HCT116 (cell line): ENCODE data around the gene GNG12. TPM values are rescaled to one million over a fixed set of nuclear protein-coding genes. Genes with fewer than 3 reads are reported as not detected.

Source experiments
- ATAC-seq: fragments of 200-7000 bp; cut with Tn5 transposase; 2 replicates; pipeline ENCODE4 v1.9.1; 2020; ENCODE audit warnings: mild to moderate bottlenecking, moderate library complexity
- BruUV-seq: library from RNA; stranded (reverse); fragments of 400-500 nt; replicated peaks from 2 replicates; lab custom pipeline; 2021; lab: Mats Ljungman, UMichigan
- CTCF ChIA-PET: fragments of 300-600 bp; sonication (Branson Sonifier 250); formaldehyde crosslinking; loops from one replicate; lab custom pipeline; 2021; ENCODE audit warnings: antibody characterized with exemption; lab: Charles Lee
- POLR2A ChIA-PET: fragments of 300-600, 350-600 bp; sonication (Branson Sonifier 250); formaldehyde crosslinking; loops from one replicate; lab custom pipeline; 2021; ENCODE audit warnings: antibody characterized with exemption; lab: Charles Lee
- RAD21 ChIA-PET, 2 experiments: fragments of 300-600 bp; sonication (Branson Sonifier 250); formaldehyde crosslinking; loops; one replicate each; lab custom pipeline; 2023; ENCODE audit warnings: low total read pairs in 2 of 2; ENCODE audit not compliant: uncharacterized antibody in 2 of 2, unreplicated experiment in 2 of 2, low non-redundant PET in 1 of 2; lab: Charles Lee
- DNase-seq: peaks from one replicate; pipeline ENCODE4 v3.0.0-alpha.2; 2010; ENCODE audit warnings: low read depth, low spot score
- H2AFZ ChIP-seq: fragments of 200-600 bp; shearing (Covaris generic), sonication (generic); 2 replicates; pipeline ENCODE4 v1.6.1; 2017; ENCODE audit warnings: low read depth, mixed run types, mixed read lengths, antibody characterized with exemption, low read length; ENCODE audit not compliant: poor library complexity, severe bottlenecking
- H3K27ac ChIP-seq: 2 replicates; pipeline ENCODE4 v1.5.1; 2012; ENCODE audit warnings: low read depth, low read length
- H3K27me3 ChIP-seq: fragments of 200-600 bp; sonication (generic); 2 replicates; pipeline ENCODE4 v1.6.1; 2016; ENCODE audit warnings: mixed run types, low read length, mixed read lengths; ENCODE audit not compliant: insufficient read depth
- H3K36me3 ChIP-seq, 2 experiments: fragments of 200-500 bp in 1 of 2; fragments of 200-600 bp in 1 of 2; sonication (Bioruptor generic) in 1 of 2; sonication (generic) in 1 of 2; 2 replicates each; pipeline versions ENCODE4 v1.5.1 to v1.6.1; 2014 to 2016; ENCODE audit warnings: low read length in 2 of 2, inconsistent platforms in 1 of 2, mixed read lengths in 1 of 2, mixed run types in 1 of 2; ENCODE audit not compliant: insufficient read depth in 2 of 2, control insufficient read depth in 1 of 2
- H3K4me1 ChIP-seq, 2 experiments: fragments of 200-600 bp in 1 of 2; sonication (generic) in 1 of 2; 2 replicates each; pipeline versions ENCODE4 v1.5.1 to v1.6.1; 2012 to 2017; ENCODE audit warnings: low read length in 2 of 2, inconsistent platforms in 1 of 2, mild to moderate bottlenecking in 1 of 2, mixed read lengths in 1 of 2, mixed run types in 1 of 2, moderate library complexity in 1 of 2; ENCODE audit not compliant: insufficient read depth in 2 of 2, control insufficient read depth in 1 of 2
- H3K4me2 ChIP-seq: fragments of 200-600 bp; sonication (generic); 2 replicates; pipeline ENCODE4 v1.6.1; 2017; ENCODE audit warnings: mixed run types, low read length, mixed read lengths
- H3K4me3 ChIP-seq, 2 experiments: fragments of 200-600 bp in 1 of 2; sonication (generic) in 1 of 2; replicated peaks in 1 of 2; 2 replicates each; pipeline ENCODE4 v1.5.1; 2011 to 2016; ENCODE audit warnings: low read length in 2 of 2, control low read depth in 1 of 2, low read depth in 1 of 2, mild to moderate bottlenecking in 1 of 2, mixed read lengths in 1 of 2, mixed run types in 1 of 2
- H3K79me2 ChIP-seq: fragments of 200-600 bp; sonication (generic); 2 replicates; pipeline ENCODE4 v1.6.1; 2017; ENCODE audit warnings: mild to moderate bottlenecking, mixed run types, low read length, moderate library complexity, mixed read lengths; ENCODE audit not compliant: insufficient read depth
- H3K9ac ChIP-seq: fragments of 200-600 bp; sonication (generic); 2 replicates; pipeline ENCODE4 v1.6.1; 2016; ENCODE audit warnings: low read length, mixed read lengths
- H3K9me2 ChIP-seq: fragments of 200-600 bp; sonication (generic), shearing (Covaris generic); 2 replicates; pipeline ENCODE4 v1.6.1; 2017; ENCODE audit warnings: mixed run types, mild to moderate bottlenecking, moderate library complexity; ENCODE audit not compliant: insufficient read depth
- H3K9me3 ChIP-seq, 2 experiments: fragments of 200-500 bp in 1 of 2; fragments of 200-600 bp in 1 of 2; sonication (Bioruptor generic) in 1 of 2; sonication (generic) in 1 of 2; 2 replicates each; pipeline ENCODE4 v1.6.1; 2014 to 2017; ENCODE audit warnings: low read length in 2 of 2, mixed read lengths in 2 of 2, inconsistent platforms in 1 of 2, low read depth in 1 of 2, mild to moderate bottlenecking in 1 of 2, mixed run types in 1 of 2, moderate library complexity in 1 of 2; ENCODE audit not compliant: control insufficient read depth in 1 of 2, insufficient read depth in 1 of 2
- H4K20me1 ChIP-seq: fragments of 200-600 bp; sonication (generic), shearing (Covaris generic); 2 replicates; pipeline ENCODE4 v1.6.1; 2017; ENCODE audit warnings: mixed run types, mild to moderate bottlenecking, moderate library complexity; ENCODE audit not compliant: insufficient read depth
- CBX3 ChIP-seq: IDR thresholded peaks from 2 replicates; pipeline ENCODE4 v1.6.1; 2012; ENCODE audit warnings: low read depth
- CEBPB ChIP-seq: IDR thresholded peaks from 2 replicates; pipeline ENCODE4 v1.6.1; 2012; ENCODE audit warnings: low read depth
- EGR1 ChIP-seq: IDR thresholded peaks from 2 replicates; pipeline ENCODE4 v1.6.1; 2012; ENCODE audit warnings: low read depth
- ELF1 ChIP-seq: IDR thresholded peaks from 2 replicates; pipeline ENCODE4 v1.6.1; 2012; ENCODE audit warnings: low read depth, borderline replicate concordance
- EZH2 ChIP-seq: fragments of 200-600 bp; sonication (generic); IDR thresholded peaks from 2 replicates; pipeline ENCODE4 v1.6.1; 2017; ENCODE audit warnings: antibody characterized with exemption, mixed run types
- EZH2phosphoT487 ChIP-seq: fragments of 200-600 bp; IDR thresholded peaks from 2 replicates; pipeline ENCODE4 v1.6.1; 2018; ENCODE audit warnings: antibody characterized with exemption, borderline replicate concordance
- FOSL1 ChIP-seq: IDR thresholded peaks from 2 replicates; pipeline ENCODE4 v1.6.1; 2012; ENCODE audit warnings: low read depth
- JUND ChIP-seq: IDR thresholded peaks from 2 replicates; pipeline ENCODE4 v1.6.1; 2012
- POLR2A ChIP-seq: IDR thresholded peaks from 2 replicates; pipeline ENCODE4 v1.7.0; 2011; ENCODE audit warnings: borderline replicate concordance; ENCODE audit not compliant: insufficient read depth, insufficient read length; ENCODE audit errors: extremely low read depth
- POLR2AphosphoS5 ChIP-seq: IDR thresholded peaks from 2 replicates; pipeline ENCODE4 v1.6.1; 2011; ENCODE audit warnings: mild to moderate bottlenecking, low read depth, low read length, moderate library complexity
- REST ChIP-seq: IDR thresholded peaks from 2 replicates; pipeline ENCODE4 v1.6.1; 2012; ENCODE audit warnings: low read depth
- SIN3A ChIP-seq: IDR thresholded peaks from 2 replicates; pipeline ENCODE4 v1.6.1; 2012; ENCODE audit warnings: low read depth
- SP1 ChIP-seq: IDR thresholded peaks from 2 replicates; pipeline ENCODE4 v1.6.1; 2012; ENCODE audit warnings: low read depth
- SRF ChIP-seq: IDR thresholded peaks from 2 replicates; pipeline ENCODE4 v1.6.1; 2012; ENCODE audit warnings: low read depth
- ZBTB33 ChIP-seq: IDR thresholded peaks from 2 replicates; pipeline ENCODE4 v1.6.1; 2011; ENCODE audit warnings: mild to moderate bottlenecking, low read length, moderate library complexity; ENCODE audit not compliant: insufficient replicate concordance; ENCODE audit errors: extremely low read depth
- ZFX ChIP-seq: fragments of 450-650 bp; IDR thresholded peaks from 2 replicates; pipeline ENCODE4 v1.6.1; 2017
- ZNF274 ChIP-seq: fragments of 200-500 bp; sonication (Bioruptor generic); IDR thresholded peaks from 2 replicates; pipeline ENCODE4 v1.6.1; 2014; ENCODE audit warnings: mild to moderate bottlenecking, low read depth, low read length, inconsistent platforms
- intact Hi-C: fragments of 100-400 bp; cut with micrococcal nuclease; formaldehyde crosslinking; loops from 2 replicates; pipeline ENCODE4 v1.10.0; 2022
- total RNA-seq: library from RNA; stranded (reverse); gene quantifications from one replicate; pipeline ENCODE4 v1.2.1, GENCODE V29; 2021; ENCODE audit not compliant: unreplicated experiment
- TF ChIP-seq, protein P1 (sequence below), 3 experiments: fragments of 200-600 bp in 1 of 3; sonication (generic) in 1 of 3; IDR thresholded peaks in 2 of 3; conservative IDR thresholded peaks in 1 of 3; 2 replicates each; pipeline ENCODE4 v1.5.1; 2012 to 2017; ENCODE audit warnings: low read depth in 2 of 3, low read length in 2 of 3, antibody characterized with exemption in 1 of 3, borderline replicate concordance in 1 of 3, control low read depth in 1 of 3, mild to moderate bottlenecking in 1 of 3, mixed read lengths in 1 of 3, mixed run types in 1 of 3, moderate library complexity in 1 of 3; ENCODE audit not compliant: insufficient read depth in 1 of 3
- TF ChIP-seq, protein P2 (sequence below): IDR thresholded peaks from 2 replicates; pipeline ENCODE4 v1.6.1; 2012
- TF ChIP-seq, protein P3 (sequence below): IDR thresholded peaks from 2 replicates; pipeline ENCODE4 v1.6.1; 2012

The GNG12 gene
- total RNA-seq, 1 experiment from 2014 or later: 49.6 TPM

DNA sequence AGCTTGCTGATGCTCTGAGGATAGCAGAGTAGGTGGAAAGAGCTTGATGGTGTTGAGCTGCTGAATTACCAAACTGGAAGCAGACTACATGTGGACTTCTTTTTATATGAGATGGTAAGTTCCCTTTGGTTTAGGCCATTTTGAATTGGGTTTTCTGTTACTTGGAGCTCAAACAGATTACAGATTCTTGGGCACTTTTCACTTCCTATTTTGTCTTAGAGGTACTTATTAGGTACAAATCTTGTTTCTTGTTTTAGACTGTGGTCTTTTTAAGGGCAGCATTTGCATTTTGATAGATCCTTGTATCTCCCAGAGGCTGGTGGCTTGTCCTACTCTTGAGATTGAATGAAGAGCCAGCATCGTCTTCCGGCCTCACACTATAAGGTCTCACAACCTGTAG lies 78.1 kb downstream of the GNG12 start:
- no peaks in the 10 kb centered on the region for H4K20me1 ChIP-seq
- no peaks in the 10 kb centered on the region for H3K9me2 ChIP-seq
- ATAC-seq: no peak
- no peak for DNase-seq
- no peak overlapping the region for H3K9ac ChIP-seq
- no peak overlapping the region for H3K27ac ChIP-seq
- H3K27me3 ChIP-seq: no peaks in the 10 kb centered on the region
- H3K4me3 ChIP-seq: no peak overlapping the region
- peaks cover 40 to 58% of the 10 kb centered on the region in 2 experiments for H3K4me1 ChIP-seq
- no peak overlapping the region for H3K4me2 ChIP-seq
- ChIA-PET POLR2A (interaction anchor here (2.0 kb wide), 1 partner anchor 69 kb away, joined by 14 read pairs; the partner anchor contains the start of gene GADD45A), RAD21 (no interaction called here), CTCF (interaction anchor here (0.5 to 4.7 kb wide), 2 partner anchors 9 to 194 kb away, joined by 3 to 15 read pairs; no protein-coding TSS in a partner anchor)
- no peaks in the 10 kb centered on the region for H3K9me3 ChIP-seq
- intact Hi-C loops: no loop called here
- no peak for TF ChIP-seq EZH2
- no peak for TF ChIP-seq REST
- no peak for TF ChIP-seq POLR2A
- TF ChIP-seq CBX3: no peak
- no peak for TF ChIP-seq SIN3A
- TF ChIP-seq ELF1: no peak
- no peak for TF ChIP-seq ZFX
- TF ChIP-seq SP1: no peak
- no peak for TF ChIP-seq FOSL1
- TF ChIP-seq, protein P1, sequence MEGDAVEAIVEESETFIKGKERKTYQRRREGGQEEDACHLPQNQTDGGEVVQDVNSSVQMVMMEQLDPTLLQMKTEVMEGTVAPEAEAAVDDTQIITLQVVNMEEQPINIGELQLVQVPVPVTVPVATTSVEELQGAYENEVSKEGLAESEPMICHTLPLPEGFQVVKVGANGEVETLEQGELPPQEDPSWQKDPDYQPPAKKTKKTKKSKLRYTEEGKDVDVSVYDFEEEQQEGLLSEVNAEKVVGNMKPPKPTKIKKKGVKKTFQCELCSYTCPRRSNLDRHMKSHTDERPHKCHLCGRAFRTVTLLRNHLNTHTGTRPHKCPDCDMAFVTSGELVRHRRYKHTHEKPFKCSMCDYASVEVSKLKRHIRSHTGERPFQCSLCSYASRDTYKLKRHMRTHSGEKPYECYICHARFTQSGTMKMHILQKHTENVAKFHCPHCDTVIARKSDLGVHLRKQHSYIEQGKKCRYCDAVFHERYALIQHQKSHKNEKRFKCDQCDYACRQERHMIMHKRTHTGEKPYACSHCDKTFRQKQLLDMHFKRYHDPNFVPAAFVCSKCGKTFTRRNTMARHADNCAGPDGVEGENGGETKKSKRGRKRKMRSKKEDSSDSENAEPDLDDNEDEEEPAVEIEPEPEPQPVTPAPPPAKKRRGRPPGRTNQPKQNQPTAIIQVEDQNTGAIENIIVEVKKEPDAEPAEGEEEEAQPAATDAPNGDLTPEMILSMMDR (IDR thresholded peaks at IDR 0.05 in 2 of 3, conservative IDR thresholded peaks at IDR 0.05 in 1 of 3; ENCODE audit: borderline replicate concordance in 1 of 3, insufficient read depth in 1 of 3, low read depth in 2 of 3, low read length in 2 of 3): no peak
- TF ChIP-seq POLR2AphosphoS5: no peak
- no peak for TF ChIP-seq CEBPB
- no peak for TF ChIP-seq EGR1
- TF ChIP-seq, protein P2, sequence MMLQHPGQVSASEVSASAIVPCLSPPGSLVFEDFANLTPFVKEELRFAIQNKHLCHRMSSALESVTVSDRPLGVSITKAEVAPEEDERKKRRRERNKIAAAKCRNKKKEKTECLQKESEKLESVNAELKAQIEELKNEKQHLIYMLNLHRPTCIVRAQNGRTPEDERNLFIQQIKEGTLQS: no peak
- no peak for TF ChIP-seq JUND
- no peak for TF ChIP-seq ZNF274
- no peak for TF ChIP-seq ZBTB33
- TF ChIP-seq, protein P3, sequence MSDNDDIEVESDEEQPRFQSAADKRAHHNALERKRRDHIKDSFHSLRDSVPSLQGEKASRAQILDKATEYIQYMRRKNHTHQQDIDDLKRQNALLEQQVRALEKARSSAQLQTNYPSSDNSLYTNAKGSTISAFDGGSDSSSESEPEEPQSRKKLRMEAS: no peak
- no peak for TF ChIP-seq SRF
- TF ChIP-seq EZH2phosphoT487: no peak
- H3K79me2 ChIP-seq: no peaks in the 10 kb centered on the region; the same call in 1 of the 2 replicates
- no peak overlapping the region for H2AFZ ChIP-seq
- BruUV-seq: no TSS peak
- no peaks in the 10 kb centered on the region for H3K36me3 ChIP-seq
